DOHH2 (cell line): Measurements from ENCODE around the gene ADTRP.

ENCODE experiments used
- H3F3A ChIP-seq: fragments of 200-600 bp; sonication (generic), shearing (Covaris generic); 2 replicates; pipeline ENCODE4 v1.6.0; 2016; ENCODE audit warnings: antibody characterized with exemption, mild to moderate bottlenecking; ENCODE audit not compliant: control insufficient read depth, insufficient read depth
- H3K27ac ChIP-seq: fragments of 200-600 bp; sonication (generic); 2 replicates; pipeline ENCODE4 v1.5.1; 2014; ENCODE audit warnings: low read depth, mild to moderate bottlenecking, low read length, moderate library complexity
- H3K27me3 ChIP-seq: fragments of 200-600 bp; sonication (generic); 2 replicates; pipeline ENCODE4 v1.6.1; 2014; ENCODE audit warnings: mild to moderate bottlenecking, low read length, mixed read lengths; ENCODE audit not compliant: control insufficient read depth
- H3K36me3 ChIP-seq: fragments of 200-600 bp; sonication (generic); 2 replicates; pipeline ENCODE4 v1.6.1; 2014; ENCODE audit warnings: mild to moderate bottlenecking, low read length, moderate library complexity, mixed read lengths; ENCODE audit not compliant: control insufficient read depth
- H3K4me1 ChIP-seq: fragments of 200-600 bp; sonication (generic); 2 replicates; pipeline ENCODE4 v1.6.1; 2014; ENCODE audit warnings: mild to moderate bottlenecking, low read length, mixed read lengths; ENCODE audit not compliant: control insufficient read depth
- H3K4me2 ChIP-seq: fragments of 200-600 bp; sonication (generic); 2 replicates; pipeline ENCODE4 v1.6.0; 2014; ENCODE audit warnings: mild to moderate bottlenecking, low read length, moderate library complexity
- H3K4me3 ChIP-seq: fragments of 200-600 bp; sonication (generic); 2 replicates; pipeline ENCODE4 v1.5.1; 2014; ENCODE audit warnings: mild to moderate bottlenecking, low read length, mixed read lengths
- H3K79me2 ChIP-seq: fragments of 200-600 bp; sonication (generic); 2 replicates; pipeline ENCODE4 v1.6.1; 2014; ENCODE audit warnings: mild to moderate bottlenecking, low read length, mixed read lengths; ENCODE audit not compliant: control insufficient read depth
- H3K9me2 ChIP-seq: fragments of 200-600 bp; sonication (generic); replicated peaks from 2 replicates; pipeline ENCODE4 v1.6.1; 2014; ENCODE audit warnings: mild to moderate bottlenecking, low read length, mixed read lengths; ENCODE audit not compliant: control insufficient read depth
- H3K9me3 ChIP-seq: fragments of 200-600 bp; sonication (generic); 2 replicates; pipeline ENCODE4 v1.6.1; 2014; ENCODE audit warnings: antibody characterized with exemption, low read length, mixed read lengths; ENCODE audit not compliant: control insufficient read depth, insufficient read depth
- H4K20me1 ChIP-seq: fragments of 200-600 bp; sonication (generic); 2 replicates; pipeline ENCODE4 v1.6.0; 2014; ENCODE audit warnings: low read depth, mild to moderate bottlenecking, antibody characterized with exemption, low read length, moderate library complexity; ENCODE audit not compliant: control insufficient read depth, insufficient read depth
- CTCF ChIP-seq: fragments of 200-600 bp; sonication (generic); IDR thresholded peaks from one replicate; pipeline ENCODE4 v1.5.1; 2014; ENCODE audit warnings: antibody characterized with exemption, mild to moderate bottlenecking, low read depth, low read length; ENCODE audit not compliant: poor library complexity, severe bottlenecking
- EZH2phosphoT487 ChIP-seq: fragments of 200-600 bp; sonication (generic); IDR thresholded peaks from 2 replicates; pipeline ENCODE4 v1.6.1; 2017; ENCODE audit warnings: borderline replicate concordance, mild to moderate bottlenecking, antibody characterized with exemption, low read length, moderate library complexity, mixed read lengths

ADTRP gene

GRCh38 chr6:11744101-11744500 is 34.5 kb downstream of the ADTRP start:
- H3K27me3 ChIP-seq = peaks cover 13% of the 10 kb centered on the region; the same call in 1 of the 2 replicates
- no peaks in the 10 kb centered on the region for H3F3A ChIP-seq
- no peaks in the 10 kb centered on the region for H4K20me1 ChIP-seq
- H3K4me2 ChIP-seq = no peak overlapping the region
- no peaks in the 10 kb centered on the region for H3K79me2 ChIP-seq
- H3K4me1 ChIP-seq = no peaks in the 10 kb centered on the region
- no peaks in the 10 kb centered on the region for H3K9me3 ChIP-seq
- TF ChIP-seq CTCF = no peak
- no peak for TF ChIP-seq EZH2phosphoT487
- H3K9me2 ChIP-seq = no peaks in the 10 kb centered on the region
- no peak overlapping the region for H3K4me3 ChIP-seq
- H3K27ac ChIP-seq = no peak overlapping the region
- H3K36me3 ChIP-seq = no peaks in the 10 kb centered on the region

GRCh38 chr6:11740875-11741274 is 37.7 kb downstream of the ADTRP start:
- no peak overlapping the region for H3K4me3 ChIP-seq
- H3K27ac ChIP-seq = no peak overlapping the region
- H3K36me3 ChIP-seq = no peaks in the 10 kb centered on the region
- H3F3A ChIP-seq = no peaks in the 10 kb centered on the region
- no peaks in the 10 kb centered on the region for H4K20me1 ChIP-seq
- no peaks in the 10 kb centered on the region for H3K4me1 ChIP-seq
- no peak for TF ChIP-seq CTCF
- no peak for TF ChIP-seq EZH2phosphoT487
- H3K79me2 ChIP-seq = no peaks in the 10 kb centered on the region
- H3K9me2 ChIP-seq = no peaks in the 10 kb centered on the region
- no peaks in the 10 kb centered on the region for H3K9me3 ChIP-seq
- H3K4me2 ChIP-seq = no peak overlapping the region
- peaks cover 13% of the 10 kb centered on the region; the same call in 1 of the 2 replicates for H3K27me3 ChIP-seq

DNA sequence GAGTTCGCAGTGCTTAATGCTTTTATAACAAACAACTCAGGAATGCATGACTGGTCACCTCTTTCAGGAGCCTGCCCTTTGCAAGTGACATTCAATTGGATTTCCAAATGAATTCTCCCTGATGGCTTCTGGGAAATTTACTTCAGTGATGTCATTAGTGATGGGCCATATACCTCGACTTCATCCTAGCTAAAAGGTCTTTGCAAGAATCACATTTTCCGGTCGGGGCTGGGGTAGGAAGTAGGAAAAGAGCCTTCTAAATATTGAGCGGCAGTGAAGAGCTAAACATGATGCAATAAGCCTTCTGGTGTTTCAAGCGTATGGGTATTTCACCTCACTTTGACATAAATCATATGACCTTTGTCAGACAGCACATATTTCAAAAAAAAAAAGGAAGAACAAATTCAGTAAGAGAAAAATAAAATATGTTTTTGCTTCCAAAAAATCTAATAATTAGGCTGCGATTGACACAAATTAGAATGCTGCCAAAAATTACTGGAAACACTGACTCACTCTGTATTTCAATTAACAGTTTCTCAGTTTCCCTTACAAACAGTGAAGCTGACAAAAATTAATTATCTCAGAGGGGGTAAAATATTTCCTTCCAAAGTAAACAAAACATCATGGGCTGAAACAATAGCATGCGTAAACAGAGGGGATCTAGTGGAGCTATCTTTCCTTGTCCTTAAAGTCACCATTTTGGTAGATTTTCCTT is 39.8 kb downstream of the ADTRP start:
- Histone ChIP-seq H3K79me2 (no peaks in the 10 kb centered on the region), H3K9me2 (no peaks in the 10 kb centered on the region), H3K27ac (no peak overlapping the region), H3K36me3 (no peaks in the 10 kb centered on the region), H3K27me3 (peaks cover 13% of the 10 kb centered on the region; the same call in 1 of the 2 replicates), H3F3A (no peaks in the 10 kb centered on the region), H4K20me1 (no peaks in the 10 kb centered on the region), H3K4me3 (no peak overlapping the region), H3K9me3 (no peaks in the 10 kb centered on the region), H3K4me2 (no peak overlapping the region), H3K4me1 (no peaks in the 10 kb centered on the region)
- TF ChIP-seq CTCF (no peak), EZH2phosphoT487 (no peak)
